HG02623 (cell line): Measurements from ENCODE around the gene SLC12A1.

Source experiments
- ATAC-seq: cut with Tn5 transposase; IDR thresholded peaks from one replicate; pipeline ENCODE4 v1.9.1; 2021; ENCODE audit warnings: moderate library complexity; ENCODE audit not compliant: unreplicated experiment

SLC12A1 gene

DNA sequence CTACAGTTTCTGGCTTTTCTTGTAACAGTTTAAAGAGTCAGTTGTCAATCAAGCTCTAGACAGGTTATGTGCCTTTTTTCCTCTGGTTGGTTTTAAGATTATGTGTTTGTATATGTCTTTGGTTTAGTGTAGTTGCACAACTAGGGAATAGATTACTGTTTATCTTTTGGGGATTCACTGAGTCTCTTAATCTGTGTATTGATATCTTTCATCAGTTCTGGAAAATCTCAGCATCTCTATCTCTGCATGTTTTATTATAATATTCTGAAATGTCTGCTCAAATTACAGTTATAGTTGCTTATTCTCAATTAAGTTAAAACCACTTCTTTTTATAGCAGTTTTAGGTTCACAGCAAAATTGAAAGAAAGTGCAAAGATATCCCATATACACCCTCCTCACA is 139.4 kb downstream of the SLC12A1 start:
- no peak for ATAC-seq

DNA sequence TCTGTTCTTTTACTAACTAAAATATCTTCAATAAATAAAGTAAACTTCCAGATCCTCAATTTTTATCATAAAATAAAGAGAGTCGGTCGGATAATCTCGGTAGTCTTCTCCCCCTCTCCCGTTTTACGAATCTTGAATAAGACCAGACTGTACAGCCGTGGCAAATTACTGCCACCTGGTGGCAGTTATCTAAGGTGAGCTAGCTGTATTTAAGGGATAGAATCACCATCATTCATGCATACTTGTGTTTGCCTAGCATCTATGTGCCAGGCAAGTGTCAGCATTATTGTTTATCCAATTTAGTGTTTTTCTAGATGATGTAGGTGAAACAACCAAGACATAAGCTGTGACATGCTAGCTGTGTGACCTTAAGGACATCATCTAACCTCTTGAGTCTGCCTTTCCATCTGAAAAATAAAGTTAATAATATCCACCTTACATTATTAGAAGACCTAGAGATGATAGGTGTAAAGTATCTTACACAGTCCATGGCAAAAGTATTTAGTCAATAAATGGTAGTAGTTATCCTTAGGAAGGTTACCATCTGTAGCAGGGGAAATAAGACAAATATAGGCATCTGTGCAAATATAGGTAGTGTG is 146.5 kb downstream of the SLC12A1 start:
- ATAC-seq: peak; percentile 86
